Measurements from ENCODE around the gene NOP10.

NOP10 gene

GRCh38 chr15:34341381-34342212, 1.3 kb downstream of the NOP10 start:
- Histone ChIP-seq H3K4me3 (peak overlapping the region; percentile 89), H3K27ac (no peak overlapping the region)
- TF ChIP-seq CTCF (IDR thresholded peaks at IDR 0.05): no peak
- DNase-seq (ENCODE audit: low spot score): no peak

GRCh38 chr15:34339946-34340345, 3.0 kb downstream of the NOP10 start:
- no peak for TF ChIP-seq CTCF (IDR thresholded peaks at IDR 0.05)
- no peak for DNase-seq (ENCODE audit: low spot score)
- Histone ChIP-seq H3K27ac (no peak overlapping the region), H3K4me3 (no peak overlapping the region)

GRCh38 chr15:34338347-34338746, 4.6 kb downstream of the NOP10 start:
- no peak for TF ChIP-seq CTCF (IDR thresholded peaks at IDR 0.05)
- no peak for DNase-seq (ENCODE audit: low spot score)
- peak overlapping the region; percentile 98 for H3K4me3 ChIP-seq
- H3K27ac ChIP-seq: peak overlapping the region; percentile 90 to 93

- H3K27ac ChIP-seq: peak within 1 kb of the TSS; percentile 90 to 93
- peak; percentile 91 for DNase-seq (ENCODE audit: low spot score)
- H3K4me3 ChIP-seq: peak within 1 kb of the TSS; percentile 98
- no peak for TF ChIP-seq CTCF (IDR thresholded peaks at IDR 0.05)
Observed at GRCh38 chr15:34337557-34338306, 5.2 kb downstream of the NOP10 start, which contains the start of gene SLC12A6. SLC12A6 (minus strand) TSS chr15:34337781; CDS start chr15:34336680, 1,101 bp downstream.

GRCh38 chr15:34336991-34337556, 5.9 kb downstream of the NOP10 start:
- no peak for DNase-seq (ENCODE audit: low spot score)
- Histone ChIP-seq H3K27ac (peak overlapping the region; percentile 90 to 93), H3K4me3 (peak overlapping the region; percentile 98)
- no peak for TF ChIP-seq CTCF (IDR thresholded peaks at IDR 0.05)

GRCh38 chr15:34336231-34336990, 6.5 kb downstream of the NOP10 start:
- peak overlapping the region; percentile 90 to 93 for H3K27ac ChIP-seq
- no peak for DNase-seq (ENCODE audit: low spot score)
- peak overlapping the region; percentile 98 for H3K4me3 ChIP-seq
- no peak for TF ChIP-seq CTCF (IDR thresholded peaks at IDR 0.05)

Measured in coronary artery (tissue), 2 donors.